ENCODE data around the gene PARVB. TPM values are rescaled to one million over a fixed set of nuclear protein-coding genes. Genes with fewer than 3 reads are reported as not detected.

PARVB gene
- total and polyA plus RNA-seq, 2 of the 8 experiments (the other 6 are each of a cell fraction or from before 2014, with no cell fraction given) = 14.5 to 18.6 TPM

DNA sequence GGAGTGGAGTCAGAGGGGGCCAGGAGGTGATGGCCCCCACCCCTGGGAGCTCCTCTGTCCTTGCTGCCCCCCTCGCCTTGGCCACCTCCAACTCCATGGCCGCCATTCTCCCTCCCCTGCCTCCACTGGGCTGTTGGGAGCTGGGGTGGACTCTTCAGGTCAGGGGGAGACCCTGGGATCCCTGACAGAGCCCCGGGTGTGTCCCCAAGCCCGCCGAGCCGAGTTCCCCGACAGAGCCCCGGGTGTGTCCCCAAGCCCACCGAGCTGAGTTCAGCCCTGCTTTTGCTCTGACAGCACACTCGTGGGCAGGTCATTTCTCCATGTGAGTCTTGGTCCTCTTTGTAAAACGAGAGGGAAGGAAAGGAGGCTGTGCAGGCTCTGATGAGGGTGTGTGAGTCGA lies 143.4 kb downstream of the PARVB start:
- Histone ChIP-seq H3K4me1 (replicated peaks in 1 of 4; ENCODE audit: control insufficient read depth in 3 of 4, insufficient read depth in 4 of 4, low read length in 3 of 4) (peaks cover 3 to 14% (median 6%) of the 10 kb centered on the region in 4 experiments; a peak in 6 of 7 replicates), H3K27ac (ENCODE audit: low read depth, low read length) (no peak overlapping the region), H2BK120ac (replicated peaks; ENCODE audit: low read depth, low read length) (no peak overlapping the region), H2BK20ac (ENCODE audit: low read length) (no peak overlapping the region), H2BK5ac (ENCODE audit: low read depth, low read length) (no peak overlapping the region), H3K18ac (ENCODE audit: extremely low read depth, low read length) (0 out of 2 replicates have a peak overlapping the region, but pooled peaks have one; percentile 87), H3K36me3 (ENCODE audit: control insufficient read depth in 2 of 4, insufficient read depth in 4 of 4, low read length in 3 of 4) (no peaks in the 10 kb centered on the region), H3K14ac (ENCODE audit: insufficient read length) (no peak overlapping the region), H3K23ac (ENCODE audit: insufficient read length) (no peak overlapping the region), H2AK5ac (ENCODE audit: low read depth, low read length) (peak overlapping the region; percentile 7; the same call in 1 of the 2 replicates), H4K8ac (ENCODE audit: extremely low read depth, insufficient read depth, low read length) (peak overlapping the region; percentile 59; the same call in 1 of the 2 replicates), H3K79me1 (ENCODE audit: low read depth, low read length) (no peaks in the 10 kb centered on the region), H2BK12ac (ENCODE audit: low read depth, low read length) (peak overlapping the region; percentile 80; the same call in 1 of the 2 replicates), H3K56ac (replicated peaks; ENCODE audit: insufficient read length, low read depth, low read length) (no peak overlapping the region), H4K5ac (ENCODE audit: insufficient read length, low read depth, low read length) (no peak overlapping the region), H4K91ac (replicated peaks; ENCODE audit: insufficient read length, low read length) (no peak overlapping the region), H3K23me2 (ENCODE audit: low read depth, low read length) (no peaks in the 10 kb centered on the region), H3K9ac (replicated peaks in 1 of 4; ENCODE audit: extremely low read depth in 1 of 4, low read depth in 3 of 4, low read length in 3 of 4) (no peak overlapping the region), H3K9me3 (ENCODE audit: insufficient read depth in 2 of 2, low read depth in 1 of 2, low read length in 1 of 2) (no peaks in the 10 kb centered on the region), H3K79me2 (ENCODE audit: control insufficient read depth in 1 of 2, insufficient read depth in 2 of 2, low read length in 2 of 2) (no peaks in the 10 kb centered on the region), H3K4me3 (ENCODE audit: extremely low read depth in 1 of 4, insufficient read depth in 2 of 4, low read depth in 3 of 4, low read length in 4 of 4) (no peak overlapping the region), H2BK15ac (ENCODE audit: low read length) (no peak overlapping the region; the same call in 1 of the 2 replicates), H3K4me2 (ENCODE audit: insufficient read depth in 1 of 2, low read depth in 2 of 2, low read length in 2 of 2) (no peak overlapping the region), H3K4ac (replicated peaks; ENCODE audit: insufficient read length, low read depth, low read length) (no peak overlapping the region), H2AFZ (ENCODE audit: low read length) (no peak overlapping the region), H3K27me3 (replicated peaks in 1 of 4; ENCODE audit: control insufficient read depth in 3 of 4, extremely low read depth in 1 of 4, insufficient read depth in 3 of 4, low read length in 3 of 4) (no peaks in the 10 kb centered on the region; a peak in 1 of 7 replicates), H4K20me1 (replicated peaks in 1 of 2; ENCODE audit: control insufficient read depth in 1 of 2, insufficient read depth in 2 of 2, low read length in 2 of 2) (no peaks in the 10 kb centered on the region)
- ChIA-PET CTCF (ENCODE audit: partially characterized antibody) (interaction anchor here (1.5 to 2.9 kb wide), 3 partner anchors 13 to 82 kb away, joined by 5 to 7 read pairs (median 5); partner anchors contain the start of gene PARVG), POLR2A (ENCODE audit: partially characterized antibody) (interaction anchor here (0.6 to 2.1 kb wide), 3 partner anchors 12 to 550 kb away, joined by 4 to 7 read pairs (median 5); partner anchors contain the start of gene PARVG)
- DNase-seq (ENCODE audit: low read depth in 1 of 2, low spot score in 2 of 2) = no peak
- FAIRE-seq = no peak
- 87% methylated on average over 6 of the region's 12 CpGs; no CpG with 5 or more reads in 1 of the 2 experiments for WGBS, 2 experiments (ENCODE audit: extremely low coverage in 1 of 2, insufficient coverage in 1 of 2, insufficient read length in 1 of 2, insufficient replicate concordance in 2 of 2, low coverage in 1 of 2, low lambda C conversion rate in 2 of 2, missing lambda C conversion rate in 1 of 2)
- TF ChIP-seq, protein P1, sequence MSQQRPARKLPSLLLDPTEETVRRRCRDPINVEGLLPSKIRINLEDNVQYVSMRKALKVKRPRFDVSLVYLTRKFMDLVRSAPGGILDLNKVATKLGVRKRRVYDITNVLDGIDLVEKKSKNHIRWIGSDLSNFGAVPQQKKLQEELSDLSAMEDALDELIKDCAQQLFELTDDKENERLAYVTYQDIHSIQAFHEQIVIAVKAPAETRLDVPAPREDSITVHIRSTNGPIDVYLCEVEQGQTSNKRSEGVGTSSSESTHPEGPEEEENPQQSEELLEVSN (IDR thresholded peaks at IDR 0.05) = no peak
- no peak for TF ChIP-seq RNF2 (IDR thresholded peaks at IDR 0.05; ENCODE audit: borderline replicate concordance, low read depth, low read length, missing control alignments, poor library complexity, severe bottlenecking)
- TF ChIP-seq JUND (IDR thresholded peaks at IDR 0.05; ENCODE audit: low read length) = no peak
- no peak for TF ChIP-seq GABPA (IDR thresholded peaks at IDR 0.05; ENCODE audit: borderline replicate concordance, insufficient read depth, low read length)
- TF ChIP-seq, protein P2, sequence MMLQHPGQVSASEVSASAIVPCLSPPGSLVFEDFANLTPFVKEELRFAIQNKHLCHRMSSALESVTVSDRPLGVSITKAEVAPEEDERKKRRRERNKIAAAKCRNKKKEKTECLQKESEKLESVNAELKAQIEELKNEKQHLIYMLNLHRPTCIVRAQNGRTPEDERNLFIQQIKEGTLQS (IDR thresholded peaks at IDR 0.05; ENCODE audit: insufficient read depth, low read depth, low read length) = no peak
- no peak for TF ChIP-seq RXRA (IDR thresholded peaks at IDR 0.05; ENCODE audit: insufficient read depth, low read depth, low read length)
- TF ChIP-seq RFX5 (IDR thresholded peaks at IDR 0.05; ENCODE audit: borderline replicate concordance, low read depth, low read length) = no peak
- TF ChIP-seq SUZ12 (IDR thresholded peaks at IDR 0.05; ENCODE audit: low read length) = no peak
- no peak for TF ChIP-seq TCF12 (IDR thresholded peaks at IDR 0.05; ENCODE audit: low read depth, low read length)
- no peak for TF ChIP-seq SP2 (IDR thresholded peaks at IDR 0.05; ENCODE audit: low read length)
- no peak for TF ChIP-seq SIX5 (IDR thresholded peaks at IDR 0.05; ENCODE audit: low read depth, low read length)
- TF ChIP-seq ASH2L (IDR thresholded peaks at IDR 0.05; ENCODE audit: low read length) = no peak
